GM12873 (cell line): ENCODE measurements around the gene EPHA3.

ENCODE experiments used
- TF ChIP-seq, protein P1 (sequence below): IDR thresholded peaks from 2 replicates; pipeline ENCODE4 v1.5.1; 2012; ENCODE audit warnings: low read depth, mild to moderate bottlenecking, moderate library complexity, low read length, control low read depth; ENCODE audit not compliant: insufficient read depth; ENCODE audit errors: missing control alignments

The EPHA3 gene

DNA sequence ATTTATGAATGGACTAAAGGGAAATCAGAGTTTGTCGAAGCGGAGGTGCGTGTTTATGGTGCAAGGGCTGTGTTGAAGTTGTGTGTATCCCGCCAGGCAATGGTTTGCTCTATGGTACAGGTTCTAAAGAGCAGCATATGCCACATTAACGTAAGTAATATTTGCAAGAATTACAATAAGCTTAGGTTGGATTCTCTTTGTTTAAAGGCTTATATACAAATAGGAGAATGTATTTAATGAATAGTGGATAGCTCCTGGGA, 800 bp downstream of the EPHA3 start:
- TF ChIP-seq, protein P1, sequence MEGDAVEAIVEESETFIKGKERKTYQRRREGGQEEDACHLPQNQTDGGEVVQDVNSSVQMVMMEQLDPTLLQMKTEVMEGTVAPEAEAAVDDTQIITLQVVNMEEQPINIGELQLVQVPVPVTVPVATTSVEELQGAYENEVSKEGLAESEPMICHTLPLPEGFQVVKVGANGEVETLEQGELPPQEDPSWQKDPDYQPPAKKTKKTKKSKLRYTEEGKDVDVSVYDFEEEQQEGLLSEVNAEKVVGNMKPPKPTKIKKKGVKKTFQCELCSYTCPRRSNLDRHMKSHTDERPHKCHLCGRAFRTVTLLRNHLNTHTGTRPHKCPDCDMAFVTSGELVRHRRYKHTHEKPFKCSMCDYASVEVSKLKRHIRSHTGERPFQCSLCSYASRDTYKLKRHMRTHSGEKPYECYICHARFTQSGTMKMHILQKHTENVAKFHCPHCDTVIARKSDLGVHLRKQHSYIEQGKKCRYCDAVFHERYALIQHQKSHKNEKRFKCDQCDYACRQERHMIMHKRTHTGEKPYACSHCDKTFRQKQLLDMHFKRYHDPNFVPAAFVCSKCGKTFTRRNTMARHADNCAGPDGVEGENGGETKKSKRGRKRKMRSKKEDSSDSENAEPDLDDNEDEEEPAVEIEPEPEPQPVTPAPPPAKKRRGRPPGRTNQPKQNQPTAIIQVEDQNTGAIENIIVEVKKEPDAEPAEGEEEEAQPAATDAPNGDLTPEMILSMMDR = no peak

DNA sequence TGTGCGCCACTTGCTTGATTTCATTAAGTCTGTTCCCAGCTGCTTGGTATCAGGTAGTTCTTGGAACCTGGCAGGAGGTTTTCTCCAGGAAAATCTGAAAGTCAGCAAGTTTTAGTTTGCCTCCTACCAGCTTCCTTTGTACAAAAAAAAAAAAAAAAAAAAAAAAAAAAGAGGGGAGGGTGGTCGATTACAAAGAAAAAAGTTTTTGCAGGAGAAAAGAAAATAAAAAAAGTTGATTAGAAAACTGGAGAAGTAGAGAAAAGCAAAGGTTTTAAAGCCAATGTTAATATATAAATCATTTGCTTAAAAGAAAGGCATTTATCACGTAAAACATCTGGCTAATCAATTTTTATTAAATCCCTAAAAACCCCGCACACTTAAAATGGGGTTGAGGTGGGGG, 5.9 kb downstream of the EPHA3 start:
- TF ChIP-seq, protein P1 = no peak

DNA sequence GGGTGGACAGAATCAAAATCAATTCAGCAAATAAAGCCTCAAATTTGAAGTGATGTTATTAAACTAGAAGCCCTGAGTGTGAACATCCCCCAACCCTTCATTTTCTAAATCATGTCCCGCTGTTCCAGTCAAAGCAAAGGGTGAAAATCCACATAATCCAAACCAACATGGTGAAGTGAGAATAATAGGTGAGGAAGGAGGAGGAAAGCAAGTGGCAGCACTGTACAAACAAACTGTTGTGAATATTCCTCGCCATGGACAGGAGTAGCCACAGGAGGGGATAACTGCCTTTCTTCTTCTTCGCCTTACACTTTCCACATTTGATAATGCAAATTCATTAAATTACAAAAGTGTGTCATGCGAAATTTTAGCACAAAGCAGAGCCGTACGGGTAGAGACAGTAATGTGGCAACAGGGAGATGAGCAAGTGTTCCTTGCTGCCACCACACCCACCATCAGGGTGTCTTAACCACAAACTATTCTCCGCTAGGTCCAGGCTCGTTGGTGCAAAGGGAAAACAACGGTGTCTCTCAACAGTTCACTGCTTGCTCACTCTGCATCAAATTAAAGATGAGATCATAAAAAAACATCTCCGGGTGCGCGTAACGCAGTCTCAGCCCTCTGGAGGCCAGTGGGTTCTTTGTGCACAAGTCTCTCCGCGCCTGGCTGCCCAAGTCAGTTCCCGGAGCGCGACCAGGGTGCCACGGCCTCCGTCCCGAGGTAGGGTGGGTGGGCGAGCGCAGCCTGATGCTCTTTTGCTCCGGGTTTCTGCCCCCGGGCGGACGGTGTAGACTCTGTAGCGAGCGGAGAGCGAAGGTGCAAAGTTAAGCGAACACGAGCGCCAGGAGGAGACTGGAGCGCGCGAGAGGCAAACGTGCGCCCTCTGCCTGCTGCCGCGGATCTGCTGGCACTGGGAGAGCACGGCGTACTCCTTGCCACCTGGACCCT, 6.7 kb downstream of the EPHA3 start:
- TF ChIP-seq, protein P1 = peak; percentile 75

DNA sequence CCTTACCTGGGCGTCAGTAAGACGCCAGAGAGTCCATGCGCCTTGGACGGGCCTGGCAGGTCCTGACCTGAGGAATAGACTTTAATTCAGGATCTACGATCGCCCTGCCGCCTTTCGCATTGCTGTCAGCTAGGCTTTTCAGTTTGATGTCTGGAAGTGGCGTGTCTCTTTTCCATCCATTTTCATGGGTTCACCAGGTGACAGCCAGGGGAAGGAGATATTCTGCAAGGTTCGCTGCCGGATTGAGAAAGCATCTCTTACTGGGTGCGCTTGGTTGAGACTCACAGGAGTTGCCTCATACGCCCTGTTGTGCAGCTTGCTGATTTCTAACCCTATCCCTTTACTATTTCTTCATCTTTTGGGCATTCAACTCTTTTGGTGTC, 7.4 kb downstream of the EPHA3 start:
- TF ChIP-seq, protein P1 = no peak

DNA sequence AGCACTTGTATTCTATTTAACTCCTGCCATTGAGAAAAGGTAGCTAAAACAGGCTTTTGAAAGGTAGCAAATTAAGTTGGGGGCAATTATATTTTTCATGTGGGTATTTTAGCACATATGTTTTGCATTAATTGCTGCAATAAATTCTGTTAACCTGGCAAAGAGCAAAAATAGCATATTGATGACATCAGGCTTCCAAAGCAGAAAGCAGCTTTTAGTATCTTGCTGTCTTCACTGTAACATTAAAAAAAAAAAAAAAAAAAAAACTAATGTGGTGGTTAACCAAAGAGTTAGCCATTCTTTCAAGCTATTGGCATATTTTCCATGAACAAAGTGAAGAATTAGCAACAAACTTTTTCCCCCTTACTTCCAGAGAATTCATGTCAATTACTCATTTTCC, 9.1 kb downstream of the EPHA3 start:
- TF ChIP-seq, protein P1 = no peak

DNA sequence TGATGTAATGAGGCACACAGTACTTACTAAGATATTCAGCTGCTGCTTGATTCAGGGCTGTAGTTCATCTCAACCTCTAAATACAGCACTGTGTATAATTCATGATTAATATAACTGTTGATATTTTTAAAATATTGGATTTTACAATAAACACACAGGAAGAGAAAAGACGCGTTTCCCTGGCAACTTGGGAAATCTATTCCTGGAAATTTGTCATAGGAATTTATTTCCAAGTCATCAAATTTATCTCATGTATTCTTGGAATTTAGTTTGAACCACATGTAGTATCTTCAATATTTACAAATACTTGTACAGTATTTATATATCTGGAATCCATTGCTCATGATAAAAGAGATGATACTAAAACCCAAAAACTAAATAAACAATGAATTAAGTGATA, 30.6 kb downstream of the EPHA3 start:
- TF ChIP-seq, protein P1 = no peak

DNA sequence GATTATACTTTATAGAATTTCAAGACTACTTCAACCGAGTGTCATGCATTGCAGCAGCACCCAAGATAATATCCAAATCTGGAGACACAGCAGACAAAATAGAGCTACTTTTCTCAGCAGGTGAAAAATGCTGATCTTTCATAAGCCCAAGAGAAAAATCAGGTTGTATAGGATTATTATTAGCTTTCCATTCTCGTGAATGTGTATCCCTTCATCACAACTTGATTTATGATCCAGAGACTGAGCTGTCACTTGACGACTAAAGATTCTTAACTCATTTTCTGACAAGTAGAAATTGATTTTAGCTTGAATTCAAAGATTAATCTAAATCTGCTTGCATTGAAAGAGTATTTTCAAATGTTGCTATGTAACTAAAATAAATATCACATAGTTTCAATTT, 32.4 kb downstream of the EPHA3 start:
- TF ChIP-seq, protein P1 = no peak
